ENCODE measurements around the gene PDPK1.

PDPK1 gene

DNA sequence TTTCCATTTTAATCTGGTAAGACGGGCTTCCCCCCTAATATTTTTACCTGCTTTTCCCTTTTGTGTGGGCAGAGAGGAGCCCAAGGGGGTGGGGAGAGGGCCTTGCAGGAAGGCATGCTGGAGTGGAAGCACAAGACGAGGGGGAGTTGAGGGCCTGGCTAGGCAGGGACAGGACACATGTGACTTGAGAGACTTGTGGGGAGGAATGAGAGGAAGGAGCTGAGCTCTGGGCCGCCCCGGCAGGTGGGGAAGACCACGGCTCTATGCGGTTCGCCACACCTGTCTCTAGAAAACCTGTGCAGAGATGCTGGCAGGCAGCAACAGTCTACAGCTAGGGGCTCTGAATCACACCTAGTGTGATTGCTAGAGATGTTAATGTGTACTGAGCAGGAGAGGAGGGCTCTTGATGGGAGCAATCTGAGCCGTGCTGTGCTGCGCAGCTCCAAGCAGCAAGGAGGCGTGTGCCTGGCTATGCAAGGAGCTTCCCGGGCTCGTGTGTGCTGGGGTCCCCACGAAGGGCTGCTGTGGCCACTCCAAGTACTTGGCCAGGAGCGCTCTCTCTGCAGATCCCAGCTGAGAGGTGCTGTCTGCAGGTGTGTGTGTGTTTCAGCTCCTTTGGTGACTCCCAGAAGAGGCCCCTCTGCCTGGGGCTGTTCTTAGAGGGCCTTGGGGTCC is 50.2 kb downstream of the PDPK1 start:
- Histone ChIP-seq H3K9me2 (replicated peaks; ENCODE audit: control insufficient read depth, low read length) (no peaks in the 10 kb centered on the region), H3K4me1 (ENCODE audit: control insufficient read depth, low read length) (no peaks in the 10 kb centered on the region), H4K20me1 (ENCODE audit: control insufficient read depth, insufficient read depth, low read depth, low read length) (no peaks in the 10 kb centered on the region), H3K9me3 (ENCODE audit: control insufficient read depth, insufficient read depth, low read length) (no peaks in the 10 kb centered on the region), H3K27ac (ENCODE audit: low read depth, low read length) (no peak overlapping the region), H3K27me3 (ENCODE audit: control insufficient read depth, low read length) (no peaks in the 10 kb centered on the region), H3F3A (ENCODE audit: control insufficient read depth, insufficient read depth) (no peaks in the 10 kb centered on the region), H3K79me2 (ENCODE audit: control insufficient read depth, low read length) (peaks cover 8% of the 10 kb centered on the region), H3K4me2 (ENCODE audit: low read length) (no peak overlapping the region), H3K4me3 (ENCODE audit: low read length) (no peak overlapping the region), H3K36me3 (ENCODE audit: control insufficient read depth, low read length) (peaks cover 53% of the 10 kb centered on the region)
- TF ChIP-seq, protein P1, sequence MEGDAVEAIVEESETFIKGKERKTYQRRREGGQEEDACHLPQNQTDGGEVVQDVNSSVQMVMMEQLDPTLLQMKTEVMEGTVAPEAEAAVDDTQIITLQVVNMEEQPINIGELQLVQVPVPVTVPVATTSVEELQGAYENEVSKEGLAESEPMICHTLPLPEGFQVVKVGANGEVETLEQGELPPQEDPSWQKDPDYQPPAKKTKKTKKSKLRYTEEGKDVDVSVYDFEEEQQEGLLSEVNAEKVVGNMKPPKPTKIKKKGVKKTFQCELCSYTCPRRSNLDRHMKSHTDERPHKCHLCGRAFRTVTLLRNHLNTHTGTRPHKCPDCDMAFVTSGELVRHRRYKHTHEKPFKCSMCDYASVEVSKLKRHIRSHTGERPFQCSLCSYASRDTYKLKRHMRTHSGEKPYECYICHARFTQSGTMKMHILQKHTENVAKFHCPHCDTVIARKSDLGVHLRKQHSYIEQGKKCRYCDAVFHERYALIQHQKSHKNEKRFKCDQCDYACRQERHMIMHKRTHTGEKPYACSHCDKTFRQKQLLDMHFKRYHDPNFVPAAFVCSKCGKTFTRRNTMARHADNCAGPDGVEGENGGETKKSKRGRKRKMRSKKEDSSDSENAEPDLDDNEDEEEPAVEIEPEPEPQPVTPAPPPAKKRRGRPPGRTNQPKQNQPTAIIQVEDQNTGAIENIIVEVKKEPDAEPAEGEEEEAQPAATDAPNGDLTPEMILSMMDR (IDR thresholded peaks at IDR 0.05; ENCODE audit: low read depth, low read length, poor library complexity, severe bottlenecking): no peak
- no peak for TF ChIP-seq EZH2phosphoT487 (IDR thresholded peaks at IDR 0.05; ENCODE audit: borderline replicate concordance, low read length)

DNA sequence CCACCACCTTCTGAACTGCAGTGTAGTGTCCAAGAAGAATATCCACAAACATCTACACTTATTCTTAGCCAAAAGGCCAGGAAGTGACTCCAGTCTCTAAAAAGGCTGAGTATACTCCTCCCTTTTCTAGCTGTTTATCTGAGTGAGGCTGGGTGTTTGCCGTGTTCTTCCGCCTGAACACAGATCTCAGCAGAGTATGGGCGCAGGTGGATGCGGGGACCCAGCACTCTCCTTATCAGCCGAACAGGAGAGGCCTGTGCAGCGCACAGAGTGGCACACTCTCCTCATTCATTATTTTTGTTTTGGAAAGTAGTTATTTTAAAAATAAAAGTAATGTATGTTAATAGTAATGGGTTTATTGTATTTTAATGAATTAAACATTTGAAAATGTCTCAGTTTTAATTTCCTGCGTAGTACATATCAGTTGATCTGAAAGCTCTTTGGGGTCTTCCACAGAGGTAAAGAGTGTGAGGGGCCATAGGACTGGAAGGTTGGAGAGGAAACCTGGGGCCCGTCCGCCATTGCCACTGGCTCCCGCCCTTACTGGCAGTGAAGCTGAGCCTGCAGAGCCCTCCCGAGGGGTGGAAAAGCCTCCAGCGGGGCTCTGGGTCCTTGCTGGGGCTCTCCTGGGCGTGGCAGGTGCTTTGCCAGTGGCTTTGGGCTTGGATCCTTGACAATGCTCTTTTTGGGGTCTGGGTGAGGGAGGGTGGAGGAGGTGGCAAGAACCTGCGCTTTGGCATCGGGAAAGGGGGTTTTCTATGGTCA is 53.8 kb downstream of the PDPK1 start:
- Histone ChIP-seq H3K27ac (ENCODE audit: low read depth, low read length) (no peak overlapping the region), H3K9me3 (ENCODE audit: control insufficient read depth, insufficient read depth, low read length) (no peaks in the 10 kb centered on the region), H3K4me1 (ENCODE audit: control insufficient read depth, low read length) (no peaks in the 10 kb centered on the region), H3K4me2 (ENCODE audit: low read length) (no peak overlapping the region), H3K79me2 (ENCODE audit: control insufficient read depth, low read length) (peaks cover 10% of the 10 kb centered on the region), H3K4me3 (ENCODE audit: low read length) (no peak overlapping the region), H4K20me1 (ENCODE audit: control insufficient read depth, insufficient read depth, low read depth, low read length) (no peaks in the 10 kb centered on the region), H3F3A (ENCODE audit: control insufficient read depth, insufficient read depth) (no peaks in the 10 kb centered on the region), H3K9me2 (replicated peaks; ENCODE audit: control insufficient read depth, low read length) (no peaks in the 10 kb centered on the region), H3K36me3 (ENCODE audit: control insufficient read depth, low read length) (peaks cover 48% of the 10 kb centered on the region), H3K27me3 (ENCODE audit: control insufficient read depth, low read length) (no peaks in the 10 kb centered on the region)
- TF ChIP-seq EZH2phosphoT487 (IDR thresholded peaks at IDR 0.05; ENCODE audit: borderline replicate concordance, low read length): no peak
- TF ChIP-seq, protein P1 (IDR thresholded peaks at IDR 0.05; ENCODE audit: low read depth, low read length, poor library complexity, severe bottlenecking): no peak

DNA sequence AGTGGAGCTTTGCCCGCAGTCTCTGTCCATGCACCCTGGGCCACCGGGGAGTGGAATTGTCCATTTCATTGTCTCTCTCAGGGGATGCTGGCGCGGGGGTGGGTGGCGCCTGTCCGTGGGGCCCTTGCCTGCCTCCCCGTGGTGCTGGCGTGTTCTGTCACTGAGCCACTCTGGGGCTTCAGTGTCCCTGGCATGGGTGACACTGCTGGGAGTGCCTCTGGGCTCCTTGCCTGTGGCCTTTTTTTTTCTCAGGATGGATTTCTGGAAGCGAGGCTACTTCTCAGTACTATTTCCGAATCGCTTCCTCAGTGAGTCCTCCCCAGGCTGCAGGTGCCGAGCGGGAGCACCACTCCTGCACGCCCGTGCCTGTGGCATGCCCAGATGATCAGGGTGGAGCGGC is 55.0 kb downstream of the PDPK1 start:
- Histone ChIP-seq H3K27ac (ENCODE audit: low read depth, low read length) (no peak overlapping the region), H3K9me2 (replicated peaks; ENCODE audit: control insufficient read depth, low read length) (no peaks in the 10 kb centered on the region), H3K36me3 (ENCODE audit: control insufficient read depth, low read length) (peaks cover 48% of the 10 kb centered on the region), H3K79me2 (ENCODE audit: control insufficient read depth, low read length) (peaks cover 10% of the 10 kb centered on the region), H3F3A (ENCODE audit: control insufficient read depth, insufficient read depth) (no peaks in the 10 kb centered on the region), H3K4me1 (ENCODE audit: control insufficient read depth, low read length) (no peaks in the 10 kb centered on the region), H3K9me3 (ENCODE audit: control insufficient read depth, insufficient read depth, low read length) (no peaks in the 10 kb centered on the region), H3K4me3 (ENCODE audit: low read length) (no peak overlapping the region), H3K27me3 (ENCODE audit: control insufficient read depth, low read length) (no peaks in the 10 kb centered on the region), H3K4me2 (ENCODE audit: low read length) (no peak overlapping the region), H4K20me1 (ENCODE audit: control insufficient read depth, insufficient read depth, low read depth, low read length) (no peaks in the 10 kb centered on the region)
- no peak for TF ChIP-seq EZH2phosphoT487 (IDR thresholded peaks at IDR 0.05; ENCODE audit: borderline replicate concordance, low read length)
- TF ChIP-seq, protein P1 (IDR thresholded peaks at IDR 0.05; ENCODE audit: low read depth, low read length, poor library complexity, severe bottlenecking): no peak
